ENCODE data around the gene VOPP1. TPM values are rescaled to one million over a fixed set of nuclear protein-coding genes. Genes with fewer than 3 reads are reported as not detected.

VOPP1 gene
- total and polyA plus RNA-seq, 2 of the 13 experiments (the other 11 are each of a cell fraction or from before 2014, with no cell fraction given): 21.8 to 55.3 TPM

DNA sequence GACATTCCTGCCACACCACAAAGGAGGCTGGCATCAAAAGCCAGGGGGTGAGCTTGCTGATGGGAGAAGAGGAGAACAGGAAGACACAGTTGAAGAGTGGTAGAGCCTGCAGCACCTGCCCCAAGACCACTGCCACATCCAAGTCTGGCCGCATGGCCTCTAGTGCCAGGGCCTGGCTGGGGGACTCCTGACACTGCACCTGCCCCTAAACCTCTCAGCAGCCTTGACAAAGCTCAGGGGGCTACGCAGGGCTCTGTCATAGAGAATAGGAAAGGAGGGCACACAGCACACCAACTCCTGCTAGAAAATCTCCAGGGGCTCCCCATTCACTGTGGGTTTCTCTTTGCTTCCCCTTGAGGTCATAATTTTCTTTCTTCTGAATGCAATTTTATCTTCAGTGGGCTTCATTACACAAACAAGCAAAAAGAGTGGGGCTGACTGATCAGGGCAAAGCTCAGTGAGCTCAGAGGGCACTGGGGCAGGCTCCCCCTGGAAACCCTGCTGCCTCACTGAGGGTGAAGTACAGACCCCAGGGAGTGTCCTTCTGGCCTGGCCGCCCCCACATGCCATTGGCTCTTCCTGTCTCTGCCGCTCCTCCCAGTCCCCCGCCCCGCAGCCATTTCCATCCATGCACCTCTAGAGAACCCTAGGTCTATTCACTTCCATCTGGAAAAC lies 37.2 kb downstream of the VOPP1 start (continued):
- TF ChIP-seq ZNF124 (CRISPR knock-in tag; IDR thresholded peaks at IDR 0.05) (no peak), HNF4A (CRISPR knock-in tag; IDR thresholded peaks at IDR 0.05) (peak; percentile 46; the same call in 1 of the 2 replicates), ZBTB7B (CRISPR knock-in tag; IDR thresholded peaks at IDR 0.05) (peak; percentile 73; the same call in 1 of the 2 replicates), GLI4 (CRISPR knock-in tag; IDR thresholded peaks at IDR 0.05; ENCODE audit: borderline replicate concordance) (no peak), NFKB2 (CRISPR knock-in tag; IDR thresholded peaks at IDR 0.05; ENCODE audit: borderline replicate concordance) (no peak), ATF7-NPFF (CRISPR knock-in tag; IDR thresholded peaks at IDR 0.05; ENCODE audit: low read depth) (no peak), ZNF549 (CRISPR knock-in tag; IDR thresholded peaks at IDR 0.05) (no peak), SRF (IDR thresholded peaks at IDR 0.05; ENCODE audit: low read depth, low read length) (no peak), ZNF83 (CRISPR knock-in tag; IDR thresholded peaks at IDR 0.05; ENCODE audit: borderline replicate concordance) (no peak), PAXIP1 (CRISPR knock-in tag; conservative IDR thresholded peaks at IDR 0.05) (peak; percentile 52; the same call in 1 of the 2 replicates), ZNF274 (CRISPR knock-in tag; IDR thresholded peaks at IDR 0.05) (no peak), CREBL2 (CRISPR knock-in tag; IDR thresholded peaks at IDR 0.05; ENCODE audit: borderline replicate concordance) (no peak), RFXAP (CRISPR knock-in tag; IDR thresholded peaks at IDR 0.05; ENCODE audit: borderline replicate concordance) (no peak), ZNF136 (CRISPR knock-in tag; IDR thresholded peaks at IDR 0.05; ENCODE audit: low read depth) (no peak), ZNF30 (CRISPR knock-in tag; IDR thresholded peaks at IDR 0.05) (no peak)
- TF ChIP-seq, protein P1, sequence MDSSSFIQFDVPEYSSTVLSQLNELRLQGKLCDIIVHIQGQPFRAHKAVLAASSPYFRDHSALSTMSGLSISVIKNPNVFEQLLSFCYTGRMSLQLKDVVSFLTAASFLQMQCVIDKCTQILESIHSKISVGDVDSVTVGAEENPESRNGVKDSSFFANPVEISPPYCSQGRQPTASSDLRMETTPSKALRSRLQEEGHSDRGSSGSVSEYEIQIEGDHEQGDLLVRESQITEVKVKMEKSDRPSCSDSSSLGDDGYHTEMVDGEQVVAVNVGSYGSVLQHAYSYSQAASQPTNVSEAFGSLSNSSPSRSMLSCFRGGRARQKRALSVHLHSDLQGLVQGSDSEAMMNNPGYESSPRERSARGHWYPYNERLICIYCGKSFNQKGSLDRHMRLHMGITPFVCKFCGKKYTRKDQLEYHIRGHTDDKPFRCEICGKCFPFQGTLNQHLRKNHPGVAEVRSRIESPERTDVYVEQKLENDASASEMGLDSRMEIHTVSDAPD (CRISPR knock-in tag; IDR thresholded peaks at IDR 0.05): no peak
- TF ChIP-seq, protein P2, sequence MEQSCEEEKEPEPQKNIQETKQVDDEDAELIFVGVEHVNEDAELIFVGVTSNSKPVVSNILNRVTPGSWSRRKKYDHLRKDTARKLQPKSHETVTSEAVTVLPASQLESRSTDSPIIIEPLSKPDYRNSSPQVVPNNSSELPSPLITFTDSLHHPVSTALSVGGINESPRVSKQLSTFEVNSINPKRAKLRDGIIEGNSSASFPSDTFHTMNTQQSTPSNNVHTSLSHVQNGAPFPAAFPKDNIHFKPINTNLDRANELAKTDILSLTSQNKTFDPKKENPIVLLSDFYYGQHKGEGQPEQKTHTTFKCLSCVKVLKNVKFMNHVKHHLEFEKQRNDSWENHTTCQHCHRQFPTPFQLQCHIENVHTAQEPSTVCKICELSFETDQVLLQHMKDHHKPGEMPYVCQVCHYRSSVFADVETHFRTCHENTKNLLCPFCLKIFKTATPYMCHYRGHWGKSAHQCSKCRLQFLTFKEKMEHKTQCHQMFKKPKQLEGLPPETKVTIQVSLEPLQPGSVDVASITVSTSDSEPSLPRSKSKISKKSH (CRISPR knock-in tag; IDR thresholded peaks at IDR 0.05; ENCODE audit: borderline replicate concordance): no peak
- TF ChIP-seq, protein P3, sequence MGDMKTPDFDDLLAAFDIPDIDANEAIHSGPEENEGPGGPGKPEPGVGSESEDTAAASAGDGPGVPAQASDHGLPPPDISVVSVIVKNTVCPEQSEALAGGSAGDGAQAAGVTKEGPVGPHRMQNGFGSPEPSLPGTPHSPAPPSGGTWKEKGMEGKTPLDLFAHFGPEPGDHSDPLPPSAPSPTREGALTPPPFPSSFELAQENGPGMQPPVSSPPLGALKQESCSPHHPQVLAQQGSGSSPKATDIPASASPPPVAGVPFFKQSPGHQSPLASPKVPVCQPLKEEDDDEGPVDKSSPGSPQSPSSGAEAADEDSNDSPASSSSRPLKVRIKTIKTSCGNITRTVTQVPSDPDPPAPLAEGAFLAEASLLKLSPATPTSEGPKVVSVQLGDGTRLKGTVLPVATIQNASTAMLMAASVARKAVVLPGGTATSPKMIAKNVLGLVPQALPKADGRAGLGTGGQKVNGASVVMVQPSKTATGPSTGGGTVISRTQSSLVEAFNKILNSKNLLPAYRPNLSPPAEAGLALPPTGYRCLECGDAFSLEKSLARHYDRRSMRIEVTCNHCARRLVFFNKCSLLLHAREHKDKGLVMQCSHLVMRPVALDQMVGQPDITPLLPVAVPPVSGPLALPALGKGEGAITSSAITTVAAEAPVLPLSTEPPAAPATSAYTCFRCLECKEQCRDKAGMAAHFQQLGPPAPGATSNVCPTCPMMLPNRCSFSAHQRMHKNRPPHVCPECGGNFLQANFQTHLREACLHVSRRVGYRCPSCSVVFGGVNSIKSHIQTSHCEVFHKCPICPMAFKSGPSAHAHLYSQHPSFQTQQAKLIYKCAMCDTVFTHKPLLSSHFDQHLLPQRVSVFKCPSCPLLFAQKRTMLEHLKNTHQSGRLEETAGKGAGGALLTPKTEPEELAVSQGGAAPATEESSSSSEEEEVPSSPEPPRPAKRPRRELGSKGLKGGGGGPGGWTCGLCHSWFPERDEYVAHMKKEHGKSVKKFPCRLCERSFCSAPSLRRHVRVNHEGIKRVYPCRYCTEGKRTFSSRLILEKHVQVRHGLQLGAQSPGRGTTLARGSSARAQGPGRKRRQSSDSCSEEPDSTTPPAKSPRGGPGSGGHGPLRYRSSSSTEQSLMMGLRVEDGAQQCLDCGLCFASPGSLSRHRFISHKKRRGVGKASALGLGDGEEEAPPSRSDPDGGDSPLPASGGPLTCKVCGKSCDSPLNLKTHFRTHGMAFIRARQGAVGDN (CRISPR knock-in tag; IDR thresholded peaks at IDR 0.05): peak; percentile 36; the same call in 1 of the 2 replicates

Measured in HepG2 (cell line).